ENCODE measurements around the gene MET.

DNA sequence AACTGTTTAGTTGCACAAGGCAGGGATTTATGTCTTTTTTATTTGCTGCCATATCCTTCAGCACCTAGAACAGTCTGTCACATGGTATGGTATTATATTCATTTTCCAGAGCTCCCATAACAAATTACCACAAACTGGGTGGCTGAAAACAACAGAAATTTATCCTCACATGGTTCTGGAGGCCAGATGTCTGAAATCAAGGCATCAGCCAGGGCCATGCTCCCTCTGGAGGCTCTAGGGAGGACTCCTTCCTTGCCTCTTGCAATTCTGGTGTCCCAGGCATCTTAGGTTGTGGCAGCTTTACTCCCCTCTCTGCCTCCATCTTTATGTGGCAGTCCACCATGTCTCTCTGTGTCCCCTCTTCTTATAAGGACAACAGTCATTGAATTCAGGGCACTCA is 43.1 kb downstream of the MET start:
- TF ChIP-seq, protein P1, sequence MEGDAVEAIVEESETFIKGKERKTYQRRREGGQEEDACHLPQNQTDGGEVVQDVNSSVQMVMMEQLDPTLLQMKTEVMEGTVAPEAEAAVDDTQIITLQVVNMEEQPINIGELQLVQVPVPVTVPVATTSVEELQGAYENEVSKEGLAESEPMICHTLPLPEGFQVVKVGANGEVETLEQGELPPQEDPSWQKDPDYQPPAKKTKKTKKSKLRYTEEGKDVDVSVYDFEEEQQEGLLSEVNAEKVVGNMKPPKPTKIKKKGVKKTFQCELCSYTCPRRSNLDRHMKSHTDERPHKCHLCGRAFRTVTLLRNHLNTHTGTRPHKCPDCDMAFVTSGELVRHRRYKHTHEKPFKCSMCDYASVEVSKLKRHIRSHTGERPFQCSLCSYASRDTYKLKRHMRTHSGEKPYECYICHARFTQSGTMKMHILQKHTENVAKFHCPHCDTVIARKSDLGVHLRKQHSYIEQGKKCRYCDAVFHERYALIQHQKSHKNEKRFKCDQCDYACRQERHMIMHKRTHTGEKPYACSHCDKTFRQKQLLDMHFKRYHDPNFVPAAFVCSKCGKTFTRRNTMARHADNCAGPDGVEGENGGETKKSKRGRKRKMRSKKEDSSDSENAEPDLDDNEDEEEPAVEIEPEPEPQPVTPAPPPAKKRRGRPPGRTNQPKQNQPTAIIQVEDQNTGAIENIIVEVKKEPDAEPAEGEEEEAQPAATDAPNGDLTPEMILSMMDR (conservative IDR thresholded peaks at IDR 0.05 in 1 of 2, IDR thresholded peaks at IDR 0.05 in 1 of 2; ENCODE audit: extremely low read depth in 1 of 2, insufficient read depth in 1 of 2, low read depth in 1 of 2, low read length in 2 of 2) = peak in 1 of 2 donors; percentile 21
- TF ChIP-seq EZH2 (IDR thresholded peaks at IDR 0.05; ENCODE audit: borderline replicate concordance, low read length) = no peak

Measured in mammary epithelial cell (primary cell).